Measurements from ENCODE around the gene ADGRL1. TPM values are rescaled to one million over a fixed set of nuclear protein-coding genes. Genes with fewer than 3 reads are reported as not detected.

The ADGRL1 gene
- total and polyA plus RNA-seq, 9 of the 15 experiments (the other 6 are each of a cell fraction or from before 2014, with no cell fraction given), result 0.14 to 37.0 (median 8.6) TPM

- peak; percentile 99 for TF ChIP-seq CXXC5 (CRISPR knock-in tag; IDR thresholded peaks at IDR 0.05)
- no peak for TF ChIP-seq TFAM (CRISPR knock-in tag; conservative IDR thresholded peaks at IDR 0.05)
- TF ChIP-seq FOXA3 (CRISPR knock-in tag; conservative IDR thresholded peaks at IDR 0.05 in 1 of 2, IDR thresholded peaks at IDR 0.05 in 1 of 2), result peak in 1 of 2 experiments; percentile 40; a peak in 1 of 4 replicates
- peak; percentile 43; the same call in 1 of the 2 replicates for TF ChIP-seq STAG1 (CRISPR knock-in tag; IDR thresholded peaks at IDR 0.05; ENCODE audit: borderline replicate concordance)
- TF ChIP-seq MTA3 (IDR thresholded peaks at IDR 0.05; ENCODE audit: borderline replicate concordance), result peak; percentile 76; the same call in 1 of the 2 replicates
- TF ChIP-seq CREM (IDR thresholded peaks at IDR 0.05; ENCODE audit: low read depth), result peak; percentile 71
- peak; percentile 53; the same call in 1 of the 2 replicates for TF ChIP-seq SREBF1 (IDR thresholded peaks at IDR 0.05; ENCODE audit: borderline replicate concordance, low read depth, low read length)
- peak; percentile 83 for TF ChIP-seq HMGN3 (IDR thresholded peaks at IDR 0.05; ENCODE audit: borderline replicate concordance, extremely low read depth, insufficient read length, low read depth, low read length)
- peak; percentile 71 for TF ChIP-seq PRDM10 (IDR thresholded peaks at IDR 0.05; ENCODE audit: partially characterized antibody)
- TF ChIP-seq ZNF740 (CRISPR knock-in tag; IDR thresholded peaks at IDR 0.05), result peak; percentile 60; the same call in 1 of the 2 replicates
- no peak for TF ChIP-seq ZNF740 (tag; IDR thresholded peaks at IDR 0.05)
- TF ChIP-seq KDM4B (IDR thresholded peaks at IDR 0.05; ENCODE audit: borderline replicate concordance in 2 of 2, low read depth in 1 of 2), result 0 out of 4 replicates have a peak, but pooled peaks of 1 of the 2 experiments have one; percentile 9
- TF ChIP-seq SETDB1 (IDR thresholded peaks at IDR 0.05; ENCODE audit: low read length), result no peak
- 0 out of 2 replicates have a peak, but pooled peaks have one; percentile 25 for TF ChIP-seq NR1H2 (CRISPR knock-in tag; IDR thresholded peaks at IDR 0.05)
- peak; percentile 87 to 95 for TF ChIP-seq RAD21 (CRISPR knock-in tag; conservative IDR thresholded peaks at IDR 0.05 in 1 of 2, IDR thresholded peaks at IDR 0.05 in 1 of 2)
- TF ChIP-seq E2F4 (CRISPR knock-in tag; IDR thresholded peaks at IDR 0.05; ENCODE audit: low read depth), result peak; percentile 98
- no peak; the same call in 1 of the 2 replicates for TF ChIP-seq ARID1B (IDR thresholded peaks at IDR 0.05)
- no peak for TF ChIP-seq MCM5 (IDR thresholded peaks at IDR 0.05; ENCODE audit: low read depth)
- peak; percentile 33 for TF ChIP-seq ZFP36 (IDR thresholded peaks at IDR 0.05; ENCODE audit: low read depth, low read length, partially characterized antibody)
- TF ChIP-seq HNRNPLL (IDR thresholded peaks at IDR 0.05; ENCODE audit: low read depth, low read length, poor library complexity, severe bottlenecking), result peak; percentile 64
Measured at GRCh38 chr19:14136509-14137281, 69.3 kb downstream of the ADGRL1 start, which contains the start of gene ASF1B (continued).
